Neuron (in vitro differentiated cells): ENCODE data around the gene UNC13D.

Experiments
- H2AFZ ChIP-seq: one replicate; pipeline ENCODE4 v1.6.1; 2013; ENCODE audit warnings: low read depth, mild to moderate bottlenecking, inconsistent platforms, low read length, moderate library complexity
- H3K27me3 ChIP-seq: one replicate; pipeline ENCODE4 v1.6.1; 2013; ENCODE audit warnings: low read length; ENCODE audit not compliant: insufficient read depth
- H3K36me3 ChIP-seq: one replicate; pipeline ENCODE4 v1.6.1; 2013; ENCODE audit warnings: low read length; ENCODE audit not compliant: insufficient read depth
- H3K4me1 ChIP-seq: one replicate; pipeline ENCODE4 v1.6.1; 2013; ENCODE audit warnings: low read length; ENCODE audit not compliant: insufficient read depth
- H3K4me3 ChIP-seq: 2 replicates; pipeline ENCODE4 v1.5.1; 2013; ENCODE audit warnings: mild to moderate bottlenecking, low read length, moderate library complexity
- H3K9me3 ChIP-seq: one replicate; pipeline ENCODE4 v1.6.1; 2013; ENCODE audit warnings: low read length

UNC13D gene

GRCh38 chr17:75822119-75822799, 21.9 kb downstream of the UNC13D start:
- no peaks in the 10 kb centered on the region for H3K9me3 ChIP-seq
- peaks cover 83% of the 10 kb centered on the region for H3K36me3 ChIP-seq
- H2AFZ ChIP-seq = no peak overlapping the region

GRCh38 chr17:75821552-75821951, 22.7 kb downstream of the UNC13D start:
- H3K4me3 ChIP-seq = no peak overlapping the region
- no peaks in the 10 kb centered on the region for H3K9me3 ChIP-seq
- peaks cover 86% of the 10 kb centered on the region for H3K36me3 ChIP-seq
- no peak overlapping the region for H2AFZ ChIP-seq
- H3K27me3 ChIP-seq = no peaks in the 10 kb centered on the region
- H3K4me1 ChIP-seq = no peaks in the 10 kb centered on the region

More at GRCh38 chr17:75822119-75822799, 21.9 kb downstream of the UNC13D start:
- Histone ChIP-seq H3K4me3 (no peak overlapping the region), H3K4me1 (no peaks in the 10 kb centered on the region), H3K27me3 (no peaks in the 10 kb centered on the region)

DNA sequence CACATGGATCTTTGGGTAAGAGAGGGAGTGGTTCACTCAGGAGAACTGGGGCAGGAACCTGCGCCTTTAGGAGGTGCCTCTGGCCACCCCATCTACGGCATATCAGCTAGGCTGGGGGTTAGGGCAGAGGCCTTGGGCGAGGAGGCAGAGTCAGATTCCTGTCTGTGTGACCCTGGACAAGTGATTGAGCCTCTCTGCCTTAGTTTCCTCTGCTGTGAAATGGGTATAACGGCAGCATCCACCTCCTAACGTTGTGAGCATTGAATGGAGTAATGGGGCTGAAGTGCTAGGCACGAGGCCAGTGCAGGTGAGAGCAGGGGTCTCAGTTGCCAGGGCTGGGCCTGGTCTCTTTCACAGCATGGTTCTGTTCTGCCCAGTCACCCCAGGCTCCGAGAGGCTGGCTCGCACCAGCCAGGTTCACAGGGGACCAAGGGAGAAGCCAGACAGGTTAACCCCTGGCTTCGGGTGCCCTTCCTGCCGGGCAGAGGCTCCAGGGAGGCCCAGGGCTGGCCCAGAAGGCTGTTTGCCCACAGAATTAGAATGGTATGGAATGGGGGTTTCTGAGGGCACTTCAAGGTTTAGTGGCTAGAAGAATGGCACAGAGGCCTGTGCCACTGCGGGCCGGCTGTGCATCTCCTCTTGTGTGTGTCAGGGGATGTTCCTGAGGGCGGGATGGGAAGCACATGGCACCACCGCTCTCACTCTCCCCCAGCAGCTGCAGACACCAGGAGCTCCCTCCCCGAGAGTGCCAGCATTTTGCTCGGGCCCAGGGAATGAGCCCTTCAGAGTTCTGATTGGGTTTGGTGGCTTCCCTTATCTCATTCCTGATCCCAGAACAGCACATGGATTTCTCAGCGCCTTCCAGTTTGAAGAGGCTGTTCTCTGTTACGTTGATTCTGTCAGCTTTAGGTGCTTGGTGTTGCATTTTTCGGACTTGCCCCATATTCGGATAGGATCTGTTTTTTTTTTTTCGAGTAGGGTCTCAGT, 23.8 kb downstream of the UNC13D start:
- Histone ChIP-seq H3K4me1 (no peaks in the 10 kb centered on the region), H3K4me3 (no peak overlapping the region), H3K36me3 (peaks cover 89% of the 10 kb centered on the region), H3K9me3 (no peaks in the 10 kb centered on the region), H3K27me3 (no peaks in the 10 kb centered on the region), H2AFZ (no peak overlapping the region)

GRCh38 chr17:75819678-75820077, 24.5 kb downstream of the UNC13D start:
- Histone ChIP-seq H3K4me1 (no peaks in the 10 kb centered on the region), H3K4me3 (no peak overlapping the region), H3K9me3 (no peaks in the 10 kb centered on the region), H3K36me3 (peaks cover 94% of the 10 kb centered on the region), H3K27me3 (no peaks in the 10 kb centered on the region), H2AFZ (no peak overlapping the region)

DNA sequence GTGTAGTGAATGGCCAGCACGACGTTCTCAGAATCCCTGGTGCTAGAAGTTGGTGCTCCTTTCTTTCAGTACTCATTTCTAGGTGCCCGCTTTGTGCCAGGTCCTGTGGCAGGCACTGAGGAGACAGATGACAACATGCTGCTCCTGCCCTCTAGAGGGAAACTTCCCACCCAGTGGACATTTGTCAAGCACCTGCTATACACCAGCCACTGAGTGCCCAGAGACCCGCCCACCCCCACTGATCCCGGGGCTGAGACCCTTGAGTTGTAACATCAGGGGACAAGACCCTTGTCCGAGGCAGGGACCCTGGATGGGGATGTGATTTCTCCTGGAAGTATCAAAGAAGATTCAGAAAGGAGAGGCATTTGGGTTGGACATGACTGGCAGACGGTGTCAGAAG, 25.1 kb downstream of the UNC13D start:
- Histone ChIP-seq H3K4me1 (no peaks in the 10 kb centered on the region), H3K4me3 (no peak overlapping the region), H2AFZ (no peak overlapping the region), H3K9me3 (no peaks in the 10 kb centered on the region), H3K27me3 (no peaks in the 10 kb centered on the region), H3K36me3 (peaks cover 93% of the 10 kb centered on the region)

- peaks cover 93% of the 10 kb centered on the region for H3K36me3 ChIP-seq
- H3K4me1 ChIP-seq = peaks cover 2% of the 10 kb centered on the region
- H3K27me3 ChIP-seq = no peaks in the 10 kb centered on the region
- no peak overlapping the region for H2AFZ ChIP-seq
- H3K4me3 ChIP-seq = no peak overlapping the region
- no peaks in the 10 kb centered on the region for H3K9me3 ChIP-seq
Observed at GRCh38 chr17:75818326-75818885, 25.8 kb downstream of the UNC13D start.

DNA sequence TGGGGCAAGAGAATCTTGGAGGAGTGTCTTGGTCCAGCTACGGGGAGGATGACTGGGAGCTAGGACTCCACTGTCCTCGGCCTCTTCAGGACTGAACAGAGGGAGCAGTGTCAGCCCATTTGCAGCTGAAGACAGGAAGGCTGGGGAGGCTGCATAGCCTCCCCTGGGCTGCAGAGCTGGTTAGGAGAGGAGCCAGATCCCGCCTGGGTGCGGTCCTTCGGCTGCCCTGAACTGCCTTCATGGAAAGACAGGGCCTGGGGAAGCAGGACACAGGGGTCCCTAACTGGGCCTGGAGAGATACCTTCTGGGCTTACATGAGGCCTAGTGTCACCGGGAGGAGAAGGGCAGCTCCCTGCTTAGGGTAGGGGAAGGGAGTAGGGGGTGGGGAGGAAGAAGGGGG, 26.6 kb downstream of the UNC13D start:
- H3K27me3 ChIP-seq = no peaks in the 10 kb centered on the region
- peaks cover 6% of the 10 kb centered on the region for H3K4me1 ChIP-seq
- H3K36me3 ChIP-seq = peaks cover 92% of the 10 kb centered on the region

GRCh38 chr17:75816693-75817092, 27.5 kb downstream of the UNC13D start:
- no peaks in the 10 kb centered on the region for H3K9me3 ChIP-seq
- peaks cover 6% of the 10 kb centered on the region for H3K4me1 ChIP-seq
- H2AFZ ChIP-seq = no peak overlapping the region
- no peak overlapping the region for H3K4me3 ChIP-seq
- H3K36me3 ChIP-seq = peaks cover 92% of the 10 kb centered on the region
- no peaks in the 10 kb centered on the region for H3K27me3 ChIP-seq

More for the DNA sequence above, 26.6 kb downstream of the UNC13D start:
- H3K9me3 ChIP-seq = no peaks in the 10 kb centered on the region
- H3K4me3 ChIP-seq = no peak overlapping the region
- H2AFZ ChIP-seq = no peak overlapping the region

GRCh38 chr17:75815399-75815798, 28.8 kb downstream of the UNC13D start:
- H3K4me3 ChIP-seq = no peak overlapping the region
- peaks cover 6% of the 10 kb centered on the region for H3K4me1 ChIP-seq
- no peaks in the 10 kb centered on the region for H3K9me3 ChIP-seq
- H3K36me3 ChIP-seq = peaks cover 85% of the 10 kb centered on the region
- H2AFZ ChIP-seq = no peak overlapping the region
- H3K27me3 ChIP-seq = no peaks in the 10 kb centered on the region

DNA sequence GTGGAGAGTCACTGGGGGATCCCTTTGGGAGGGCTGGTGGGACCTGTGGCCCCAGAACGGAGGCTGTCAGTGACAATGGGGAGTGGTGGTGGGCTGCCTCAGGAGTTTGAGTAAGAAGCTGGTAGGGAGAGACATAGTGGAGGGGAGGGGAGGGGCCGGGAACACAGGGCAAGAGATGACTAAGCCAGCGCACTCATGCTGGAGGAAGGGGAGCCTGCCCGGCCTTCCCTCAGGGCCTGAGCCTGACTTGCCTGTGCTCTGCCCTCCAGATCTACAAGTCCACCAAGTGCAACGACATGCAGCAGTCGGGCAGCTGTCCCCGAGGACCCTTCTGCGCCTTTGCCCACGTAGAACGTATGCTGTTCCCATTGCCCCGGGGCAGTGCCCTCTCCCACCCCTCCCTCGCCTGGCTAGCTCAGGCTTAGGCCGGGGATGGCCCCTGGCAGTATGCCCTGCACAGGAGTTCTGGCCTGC, 29.3 kb downstream of the UNC13D start:
- peaks cover 84% of the 10 kb centered on the region for H3K36me3 ChIP-seq
- no peak overlapping the region for H3K4me3 ChIP-seq
- H3K4me1 ChIP-seq = peaks cover 6% of the 10 kb centered on the region
- no peak overlapping the region for H2AFZ ChIP-seq
- H3K9me3 ChIP-seq = no peaks in the 10 kb centered on the region
- H3K27me3 ChIP-seq = no peaks in the 10 kb centered on the region

GRCh38 chr17:75814021-75814395, 30.2 kb downstream of the UNC13D start:
- peaks cover 6% of the 10 kb centered on the region for H3K4me1 ChIP-seq
- no peak overlapping the region for H3K4me3 ChIP-seq
- no peaks in the 10 kb centered on the region for H3K9me3 ChIP-seq
- no peak overlapping the region for H2AFZ ChIP-seq
- H3K36me3 ChIP-seq = peaks cover 85% of the 10 kb centered on the region
- H3K27me3 ChIP-seq = no peaks in the 10 kb centered on the region

GRCh38 chr17:75813081-75814020, 30.9 kb downstream of the UNC13D start:
- H3K27me3 ChIP-seq = no peaks in the 10 kb centered on the region
- peaks cover 78% of the 10 kb centered on the region for H3K36me3 ChIP-seq
- H2AFZ ChIP-seq = no peak overlapping the region
- no peak overlapping the region for H3K4me3 ChIP-seq
- H3K4me1 ChIP-seq = peaks cover 6% of the 10 kb centered on the region
- H3K9me3 ChIP-seq = no peaks in the 10 kb centered on the region
